RKO (cell line): Measurements from ENCODE around the gene ARAP1.

Experiments
- DNase-seq: peaks from one replicate; pipeline ENCODE4 v3.0.0-alpha.2; 2016; ENCODE audit warnings: low spot score

ARAP1 gene

GRCh38 chr11:72657411-72658100 lies 94.7 kb downstream of the ARAP1 start:
- DNase-seq = no peak

- no peak for DNase-seq
These were observed 96.2 kb downstream of the ARAP1 start for GRCh38 chr11:72655896-72656464.

- DNase-seq = no peak
These were observed 97.2 kb downstream of the ARAP1 start for GRCh38 chr11:72655014-72655413.

GRCh38 chr11:72653649-72654048 lies 98.6 kb downstream of the ARAP1 start:
- no peak for DNase-seq

- DNase-seq = no peak
These were observed 99.2 kb downstream of the ARAP1 start for GRCh38 chr11:72652873-72653630.

- no peak for DNase-seq
These were observed 100.1 kb downstream of the ARAP1 start for GRCh38 chr11:72652133-72652532.

- no peak for DNase-seq
These were observed 102.8 kb downstream of the ARAP1 start for GRCh38 chr11:72649215-72649976.

GRCh38 chr11:72648384-72649136 lies 103.6 kb downstream of the ARAP1 start:
- no peak for DNase-seq

GRCh38 chr11:72647882-72648281 lies 104.3 kb downstream of the ARAP1 start:
- no peak for DNase-seq

- no peak for DNase-seq
These were observed 105.7 kb downstream of the ARAP1 start for GRCh38 chr11:72646472-72646871.

GRCh38 chr11:72646024-72646423 lies 106.2 kb downstream of the ARAP1 start:
- no peak for DNase-seq

GRCh38 chr11:72643547-72643946 lies 108.7 kb downstream of the ARAP1 start:
- DNase-seq = peak; percentile 30

- no peak for DNase-seq
These were observed 109.2 kb downstream of the ARAP1 start for GRCh38 chr11:72642884-72643522.

GRCh38 chr11:72642043-72642883 lies 109.9 kb downstream of the ARAP1 start:
- DNase-seq = no peak

- DNase-seq = no peak
These were observed 110.6 kb downstream of the ARAP1 start for GRCh38 chr11:72641522-72642042.

- no peak for DNase-seq
These were observed 112.5 kb downstream of the ARAP1 start for GRCh38 chr11:72639502-72640375.

GRCh38 chr11:72637926-72638325 lies 114.3 kb downstream of the ARAP1 start:
- no peak for DNase-seq

GRCh38 chr11:72637198-72637597 lies 115.0 kb downstream of the ARAP1 start:
- DNase-seq = no peak

- no peak for DNase-seq
These were observed 115.8 kb downstream of the ARAP1 start for GRCh38 chr11:72636376-72636775.
